Ecto neural progenitor cell (in vitro differentiated cells): ENCODE measurements around the gene TMEFF1.
A peak's percentile ranks its signal among the peaks of the same experiment; 100 is the strongest.
"Not testable (repeated sequence)": the region's sequence is repeated elsewhere in the genome, so short reads cannot be mapped to it uniquely, and the experiment has no call there.

Experiments
- DNase-seq: peaks from one replicate; pipeline ENCODE4 v3.0.0-alpha.2; 2018; ENCODE audit warnings: low spot score

TMEFF1 gene

GRCh38 chr9:100492952-100493351 is 20.0 kb downstream of the TMEFF1 start:
- no peak for DNase-seq

- DNase-seq = no peak
Measured at GRCh38 chr9:100498592-100498991, 25.6 kb downstream of the TMEFF1 start.

- no peak for DNase-seq
Measured at GRCh38 chr9:100499460-100499859, 26.5 kb downstream of the TMEFF1 start.

DNA sequence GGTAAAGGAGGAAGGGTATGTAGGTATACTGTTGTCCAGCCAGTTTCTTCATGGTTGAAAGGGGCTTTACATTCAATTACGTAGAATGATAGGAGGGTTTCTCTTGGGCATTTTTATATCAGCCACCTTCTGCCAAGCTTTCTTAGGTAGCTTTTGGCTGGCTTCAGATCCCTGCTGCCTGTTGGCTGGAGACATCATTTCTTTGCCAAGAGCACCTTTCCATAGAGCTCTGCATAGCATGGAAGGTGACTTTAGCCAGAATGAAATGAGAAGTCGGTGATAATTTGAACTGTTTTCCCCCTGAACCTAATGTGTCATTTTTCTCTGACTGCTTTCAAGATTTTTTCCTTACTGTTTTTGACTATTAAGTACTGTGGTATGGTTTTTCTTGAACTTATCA is 26.9 kb downstream of the TMEFF1 start:
- DNase-seq = no peak

GRCh38 chr9:100505564-100506159 is 32.7 kb downstream of the TMEFF1 start:
- DNase-seq = peak; percentile 72

GRCh38 chr9:100507350-100507749 is 34.4 kb downstream of the TMEFF1 start:
- not testable (repeated sequence) for DNase-seq

GRCh38 chr9:100511205-100511604 is 38.3 kb downstream of the TMEFF1 start:
- DNase-seq = no peak

- no peak for DNase-seq
Measured at GRCh38 chr9:100515578-100516494, 42.9 kb downstream of the TMEFF1 start.

DNA sequence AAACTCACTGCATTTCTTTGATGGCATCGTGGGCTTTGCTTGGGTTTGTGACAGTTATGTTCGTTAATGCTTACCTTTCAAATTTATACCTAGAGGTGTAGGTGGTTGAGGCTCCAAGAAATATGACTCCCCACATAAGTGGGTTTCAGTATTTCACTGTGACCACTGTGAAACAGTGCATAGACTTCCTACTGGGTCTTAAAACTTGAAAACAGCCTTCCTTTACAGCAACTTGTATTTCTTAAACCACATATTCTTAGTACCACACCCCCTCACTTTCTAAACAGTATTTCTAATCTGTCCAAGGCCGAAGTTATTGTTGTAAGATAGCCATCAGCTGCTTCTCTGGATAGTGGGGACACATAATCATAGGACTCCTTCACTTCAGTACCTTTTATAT is 48.3 kb downstream of the TMEFF1 start:
- DNase-seq = no peak

- no peak for DNase-seq
Measured at GRCh38 chr9:100525563-100525962, 52.6 kb downstream of the TMEFF1 start.

GRCh38 chr9:100527180-100527794 is 54.3 kb downstream of the TMEFF1 start:
- not testable (repeated sequence) for DNase-seq

DNA sequence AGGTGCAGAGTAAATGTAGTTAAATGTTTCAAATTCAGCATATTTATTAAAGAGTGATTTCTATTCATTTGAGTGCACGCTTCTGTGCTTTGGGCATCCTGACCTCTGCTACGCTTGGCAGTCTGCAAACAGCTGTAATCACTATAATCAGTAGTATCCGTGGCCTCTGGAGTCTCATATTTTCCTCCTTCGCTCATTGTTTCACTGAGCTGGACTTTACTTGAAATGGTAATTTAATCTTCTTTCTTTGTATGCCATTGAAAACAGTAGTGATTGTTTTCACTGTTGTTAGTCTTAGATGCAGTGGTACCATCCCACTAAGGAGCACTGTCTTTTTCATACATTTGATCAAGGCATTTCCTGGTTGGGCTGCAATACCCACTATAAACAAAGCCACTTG is 61.5 kb downstream of the TMEFF1 start:
- no peak for DNase-seq

DNA sequence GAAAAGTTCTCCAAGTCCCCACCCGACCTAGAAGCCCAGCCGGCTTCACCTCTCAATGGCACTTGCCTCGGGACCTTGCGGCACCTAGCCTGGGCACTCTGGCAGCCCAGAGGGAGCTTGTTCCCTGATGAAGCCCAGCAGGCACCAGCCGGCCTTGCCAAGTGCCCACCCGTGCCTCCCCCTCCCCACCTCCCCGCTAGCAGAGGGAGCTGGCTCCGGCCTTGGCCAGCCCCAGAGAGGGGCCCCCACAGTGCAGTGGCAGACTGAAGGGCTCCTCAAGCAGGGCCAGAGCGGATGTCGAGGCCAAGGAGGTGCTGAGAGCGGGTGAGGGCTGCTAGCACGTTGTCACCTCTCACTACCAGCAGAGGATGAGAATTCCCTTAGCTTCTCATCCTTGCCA is 67.4 kb downstream of the TMEFF1 start:
- DNase-seq = no peak

- DNase-seq = no peak
Measured at GRCh38 chr9:100549048-100549447, 76.1 kb downstream of the TMEFF1 start.

GRCh38 chr9:100554935-100555401 is 82.0 kb downstream of the TMEFF1 start:
- DNase-seq = no peak

DNA sequence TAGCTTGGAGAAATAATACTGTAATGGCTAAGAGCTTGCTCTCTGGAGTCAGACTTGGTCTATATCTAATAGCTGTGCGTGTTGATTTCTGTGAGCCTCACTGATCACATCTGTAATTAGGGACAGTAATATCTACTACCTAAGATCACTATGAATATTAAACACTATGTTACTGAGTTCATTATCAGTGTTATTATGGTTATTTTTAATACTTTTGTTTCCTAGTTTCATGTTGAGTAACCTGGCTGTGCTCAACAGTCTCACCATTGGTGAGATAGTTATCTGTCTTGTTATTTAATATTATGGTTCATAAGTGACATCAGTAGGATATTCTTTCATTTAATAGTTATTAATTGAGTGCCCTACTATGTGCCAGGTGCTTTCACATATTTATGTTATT is 82.5 kb downstream of the TMEFF1 start:
- DNase-seq = no peak

DNA sequence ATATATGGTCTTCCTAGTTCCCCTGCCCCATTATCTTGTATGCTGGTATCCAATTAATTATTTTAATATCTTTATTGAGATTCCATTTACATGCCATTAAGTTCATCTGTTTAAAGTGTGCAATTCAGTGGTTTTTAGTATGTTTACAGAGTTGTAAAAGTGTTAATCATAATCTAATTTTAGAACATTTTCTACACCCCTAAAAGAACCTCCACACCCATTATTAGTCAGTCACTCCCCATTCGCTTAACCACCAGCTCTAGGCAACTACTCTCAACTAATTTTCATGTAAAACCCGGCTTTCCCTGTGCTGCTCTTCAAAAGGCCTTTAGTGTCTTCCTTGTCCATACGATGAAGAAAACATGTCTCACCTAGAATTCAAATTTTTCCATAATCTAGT is 84.1 kb downstream of the TMEFF1 start:
- DNase-seq = no peak

GRCh38 chr9:100561256-100561655 is 88.3 kb downstream of the TMEFF1 start:
- DNase-seq = no peak

- no peak for DNase-seq
Measured at GRCh38 chr9:100567856-100568255, 94.9 kb downstream of the TMEFF1 start.

DNA sequence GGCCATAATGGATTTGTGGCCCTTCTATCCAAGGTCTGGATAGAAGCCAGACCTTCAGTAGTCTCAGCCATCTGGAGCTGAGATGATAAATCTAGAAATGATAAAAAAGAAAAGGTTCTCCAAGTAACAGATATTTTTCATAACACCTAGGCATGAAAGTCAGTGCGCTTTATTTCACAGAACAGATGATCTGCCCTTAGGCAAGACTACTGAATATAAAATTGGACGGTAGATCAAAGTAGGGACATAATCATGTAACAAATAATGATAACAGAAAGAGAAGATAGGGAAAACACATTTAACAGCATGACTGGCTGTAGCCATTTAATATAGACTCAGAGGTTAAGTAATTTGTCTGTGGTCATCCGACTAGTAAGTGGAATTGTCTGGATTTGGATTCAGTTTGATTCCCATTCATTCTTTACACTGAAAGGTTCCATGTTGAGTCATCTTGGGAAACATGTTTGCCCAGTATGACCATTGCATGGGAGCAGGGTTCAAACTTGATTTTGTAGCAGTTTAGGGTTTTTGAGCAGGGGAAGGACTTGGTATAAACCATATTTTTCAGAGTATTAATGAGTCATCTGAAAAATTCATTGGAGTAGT is 100.8 kb downstream of the TMEFF1 start:
- DNase-seq = no peak

DNA sequence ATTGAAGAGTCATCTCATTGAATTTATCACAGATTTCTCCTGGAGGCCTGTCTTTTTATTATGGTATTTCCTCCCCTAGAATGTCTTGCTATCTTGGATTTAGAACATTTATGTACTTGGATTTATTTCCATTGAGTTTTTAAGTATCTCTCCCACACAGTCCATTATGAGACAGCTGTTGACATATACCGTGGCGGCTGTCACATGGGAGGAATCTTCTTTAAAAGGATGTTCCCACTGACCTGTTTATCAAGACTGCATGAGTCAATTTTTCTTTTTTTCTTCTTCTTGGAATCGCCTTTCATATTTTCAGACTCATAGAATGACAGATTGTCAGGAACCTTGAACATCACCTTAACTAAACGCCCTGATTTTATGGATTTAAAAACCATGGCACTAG is 102.1 kb downstream of the TMEFF1 start:
- DNase-seq = no peak

DNA sequence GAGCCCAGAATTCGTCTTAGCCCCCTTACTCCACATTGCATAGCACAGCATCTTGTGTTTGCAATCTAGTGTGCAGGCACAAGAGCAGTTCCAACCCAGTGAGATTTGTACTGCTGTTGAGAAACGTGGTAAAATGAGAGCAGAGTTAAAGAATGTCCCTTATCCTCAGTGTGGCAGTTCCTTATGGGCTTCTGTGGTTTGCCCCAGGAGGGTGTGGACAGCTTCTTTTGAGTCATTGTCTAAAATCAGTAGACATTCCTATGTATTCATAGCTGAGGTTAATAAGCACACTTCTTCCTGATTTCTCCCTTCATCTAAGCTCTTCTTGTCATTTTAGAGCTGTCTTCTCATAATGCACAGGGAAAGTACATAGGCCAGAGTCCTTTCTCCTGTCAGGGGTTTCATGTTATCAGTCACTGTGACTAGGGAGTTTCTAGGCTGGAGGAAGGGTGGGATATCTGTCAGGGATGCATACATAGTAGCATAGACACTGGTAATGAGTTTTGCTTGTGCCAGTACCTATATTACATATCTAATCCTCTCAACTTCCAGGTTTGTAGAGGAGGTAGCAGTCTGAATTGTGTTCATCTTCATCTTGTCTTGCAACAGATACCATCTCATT is 102.9 kb downstream of the TMEFF1 start:
- DNase-seq = no peak
